Measurements from ENCODE around the gene SYT7.

The SYT7 gene

GRCh38 chr11:61534933-61535839 is 45.7 kb downstream of the SYT7 start:
- no peak for DNase-seq

- no peak for DNase-seq
Measured at GRCh38 chr11:61534025-61534932, 46.6 kb downstream of the SYT7 start.

DNA sequence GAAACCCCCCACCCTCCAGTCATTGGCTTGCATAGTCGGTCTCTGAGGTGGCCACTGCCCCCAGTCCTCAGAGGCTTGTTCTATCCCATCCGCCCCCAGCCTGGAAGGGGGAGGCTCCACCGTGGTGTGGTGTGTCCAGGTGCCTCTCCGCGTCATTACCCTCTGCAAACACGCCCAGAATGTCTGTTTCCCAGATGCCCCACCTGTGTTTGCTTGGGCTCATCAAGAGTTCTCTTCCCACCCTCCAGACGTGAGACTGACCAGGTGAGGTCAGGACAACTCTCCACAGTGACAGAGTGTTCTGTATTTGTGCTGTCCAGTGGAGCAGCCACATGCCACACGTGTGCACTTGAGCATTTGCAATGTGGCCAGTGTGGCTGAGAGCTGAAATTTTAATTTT is 47.5 kb downstream of the SYT7 start:
- no peak for DNase-seq

GRCh38 chr11:61533039-61533375 is 47.9 kb downstream of the SYT7 start:
- no peak for DNase-seq

DNA sequence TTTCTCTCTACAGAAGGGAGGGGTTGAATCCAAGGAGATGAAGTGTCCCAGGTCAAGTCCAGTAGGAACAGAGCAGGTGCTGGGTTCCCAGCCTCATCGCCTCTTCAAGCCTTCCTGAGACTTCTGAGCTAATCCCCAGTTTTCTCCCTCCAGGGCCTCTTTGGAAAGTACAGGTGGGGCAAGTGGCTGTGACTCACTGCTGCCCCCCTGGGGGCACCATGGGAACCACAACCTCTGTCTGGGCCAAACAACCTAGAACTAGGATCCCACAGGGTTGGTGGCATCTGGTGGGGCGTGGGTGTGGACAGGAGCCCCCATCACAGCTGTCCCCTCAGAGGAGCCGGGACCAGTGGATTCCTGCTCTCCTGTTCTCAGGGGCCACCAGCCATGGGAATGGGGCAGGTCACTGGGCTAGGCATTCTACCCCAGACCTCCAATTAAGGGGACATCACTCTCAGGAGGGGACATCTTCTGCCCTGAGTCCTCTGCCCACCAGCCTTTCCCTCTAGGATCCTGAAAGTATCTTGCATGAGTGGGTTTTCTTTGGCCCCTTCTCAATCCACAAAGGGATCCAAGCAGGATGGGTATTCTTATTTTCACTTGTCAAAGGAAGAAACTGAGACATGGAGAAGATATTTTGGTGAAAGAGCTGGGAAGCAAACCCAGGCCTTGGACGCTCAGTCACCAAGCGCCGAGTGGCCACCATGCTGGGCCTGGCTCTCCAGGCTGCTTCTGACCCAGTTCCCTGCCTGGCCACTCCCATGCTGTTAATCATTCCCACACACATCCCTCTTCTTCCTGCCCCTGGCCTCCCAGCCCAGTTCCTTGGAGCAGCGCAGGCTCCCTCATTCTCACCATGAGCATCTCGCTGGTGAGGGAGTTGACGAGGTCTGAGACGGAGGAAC is 48.5 kb downstream of the SYT7 start:
- peak; percentile 53 for DNase-seq

DNA sequence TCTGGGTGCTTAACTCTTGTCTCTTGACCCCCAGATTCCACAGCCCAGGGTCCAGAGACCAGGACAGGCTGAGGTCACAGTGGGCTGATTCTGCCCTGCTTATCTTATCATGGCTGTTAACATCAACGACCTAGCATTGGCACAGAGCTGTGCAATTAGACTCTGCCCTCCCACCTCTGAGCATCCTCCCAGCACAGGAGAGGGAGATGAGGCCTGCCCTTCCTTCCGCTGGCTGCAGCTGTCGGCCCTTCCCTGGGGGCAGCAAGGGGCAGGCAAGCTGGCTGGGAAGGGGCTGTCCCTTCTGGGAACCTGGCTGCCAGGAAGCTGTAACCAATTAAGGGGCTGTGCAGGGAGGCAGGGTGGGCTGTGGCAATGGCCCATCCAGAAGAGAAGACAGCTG is 49.8 kb downstream of the SYT7 start:
- no peak for DNase-seq

- DNase-seq: no peak
Measured at GRCh38 chr11:61529537-61530225, 51.2 kb downstream of the SYT7 start.

DNA sequence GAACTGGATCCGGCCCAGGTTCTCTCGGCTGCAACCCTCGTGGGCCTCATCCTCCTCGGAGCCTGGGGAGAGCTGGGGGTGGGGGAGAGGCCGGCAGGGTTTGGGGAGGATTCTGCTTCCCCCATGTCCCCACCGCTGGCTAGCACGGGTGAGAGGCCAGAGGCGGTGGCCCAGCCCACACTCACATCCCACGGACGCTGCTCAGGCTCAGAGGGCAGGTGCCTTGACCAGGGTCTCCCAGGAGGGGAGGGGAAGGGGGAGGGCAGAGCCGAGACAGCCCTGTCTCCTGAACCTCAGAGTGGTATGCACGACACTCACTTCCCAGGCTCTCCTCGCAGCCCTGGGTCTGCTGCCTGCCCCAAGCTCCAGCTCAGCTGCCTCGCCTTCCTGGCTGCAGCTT is 52.8 kb downstream of the SYT7 start:
- no peak for DNase-seq

DNA sequence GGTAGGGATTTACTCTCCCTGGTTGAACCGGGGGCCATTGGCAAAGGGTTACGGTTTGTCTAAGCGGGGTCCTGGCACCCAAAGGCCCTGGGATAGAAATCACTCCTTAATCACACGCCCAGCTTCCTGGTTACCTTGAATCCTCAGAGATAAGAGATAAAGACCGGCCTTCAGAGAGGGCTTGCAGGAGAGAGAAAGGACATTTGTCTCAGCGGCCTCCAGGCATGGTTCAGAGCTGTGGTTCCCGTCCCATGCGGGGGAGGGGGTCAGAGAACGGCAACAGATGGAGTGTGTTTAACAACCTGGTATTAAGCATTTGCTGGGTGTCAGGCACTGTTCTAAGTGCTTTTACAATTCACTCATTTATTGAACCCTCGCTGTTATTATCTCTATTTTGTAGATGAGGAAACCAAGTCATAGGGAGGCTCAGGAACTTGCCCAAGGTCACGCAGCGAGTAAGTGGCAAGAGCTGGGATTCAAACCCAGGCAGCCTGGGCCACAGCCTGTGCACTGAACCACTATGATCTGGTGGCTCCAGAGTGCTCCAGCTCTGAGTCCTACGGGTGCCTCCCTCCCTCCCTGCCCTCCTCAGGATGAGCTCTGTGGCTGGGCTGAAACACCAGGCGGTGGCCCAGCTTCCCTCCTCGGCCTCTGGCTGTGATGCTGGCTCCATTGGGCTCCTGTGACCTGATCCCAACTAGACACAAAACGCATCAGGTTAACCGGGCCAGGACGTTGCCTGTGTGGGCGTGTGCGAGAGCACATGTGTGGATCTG is 53.7 kb downstream of the SYT7 start:
- no peak for DNase-seq

- no peak for DNase-seq
Measured at GRCh38 chr11:61526229-61526628, 54.6 kb downstream of the SYT7 start.

GRCh38 chr11:61524963-61525587 is 55.8 kb downstream of the SYT7 start:
- DNase-seq: no peak

DNA sequence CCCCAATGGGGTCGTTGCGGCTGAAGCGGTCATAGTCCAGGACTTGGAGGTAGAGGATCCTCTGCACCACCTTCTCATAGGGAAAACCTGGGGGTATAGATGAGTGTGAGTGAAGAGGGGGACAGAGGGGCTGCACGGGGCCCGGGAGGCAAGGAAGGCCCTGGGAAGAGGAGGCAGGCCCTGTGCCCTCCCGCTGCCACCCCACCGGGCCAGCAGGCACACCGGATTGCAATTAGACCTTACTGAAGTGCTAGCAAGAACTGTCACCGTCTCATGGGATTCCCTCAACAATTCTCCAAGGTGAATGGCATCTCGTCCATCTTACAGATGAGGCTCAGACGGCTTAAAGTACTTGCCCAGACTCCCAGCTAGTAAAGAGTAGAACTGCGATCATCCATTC is 56.4 kb downstream of the SYT7 start:
- DNase-seq: no peak

DNA sequence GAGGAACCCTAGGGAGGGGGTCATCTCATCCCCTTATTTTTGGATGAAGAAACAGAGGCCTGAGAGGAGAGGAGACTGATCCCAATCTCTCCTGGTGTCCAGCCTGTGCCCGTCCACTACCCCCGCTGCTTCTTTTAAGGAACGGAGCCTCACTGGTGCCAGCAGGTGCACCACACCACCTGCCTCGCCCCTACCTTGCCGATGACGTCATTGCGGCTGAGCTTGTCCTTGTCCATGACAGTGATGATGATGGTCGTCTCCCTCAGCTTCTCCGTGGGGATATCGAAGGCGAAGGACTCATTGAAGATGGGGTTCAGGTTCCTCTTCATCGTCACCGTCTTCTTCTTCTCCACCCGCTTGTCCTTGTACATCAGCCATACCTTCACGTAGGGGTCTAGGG is 58.0 kb downstream of the SYT7 start:
- DNase-seq: no peak

- DNase-seq: no peak
Measured at GRCh38 chr11:61518032-61518795, 62.7 kb downstream of the SYT7 start.

DNA sequence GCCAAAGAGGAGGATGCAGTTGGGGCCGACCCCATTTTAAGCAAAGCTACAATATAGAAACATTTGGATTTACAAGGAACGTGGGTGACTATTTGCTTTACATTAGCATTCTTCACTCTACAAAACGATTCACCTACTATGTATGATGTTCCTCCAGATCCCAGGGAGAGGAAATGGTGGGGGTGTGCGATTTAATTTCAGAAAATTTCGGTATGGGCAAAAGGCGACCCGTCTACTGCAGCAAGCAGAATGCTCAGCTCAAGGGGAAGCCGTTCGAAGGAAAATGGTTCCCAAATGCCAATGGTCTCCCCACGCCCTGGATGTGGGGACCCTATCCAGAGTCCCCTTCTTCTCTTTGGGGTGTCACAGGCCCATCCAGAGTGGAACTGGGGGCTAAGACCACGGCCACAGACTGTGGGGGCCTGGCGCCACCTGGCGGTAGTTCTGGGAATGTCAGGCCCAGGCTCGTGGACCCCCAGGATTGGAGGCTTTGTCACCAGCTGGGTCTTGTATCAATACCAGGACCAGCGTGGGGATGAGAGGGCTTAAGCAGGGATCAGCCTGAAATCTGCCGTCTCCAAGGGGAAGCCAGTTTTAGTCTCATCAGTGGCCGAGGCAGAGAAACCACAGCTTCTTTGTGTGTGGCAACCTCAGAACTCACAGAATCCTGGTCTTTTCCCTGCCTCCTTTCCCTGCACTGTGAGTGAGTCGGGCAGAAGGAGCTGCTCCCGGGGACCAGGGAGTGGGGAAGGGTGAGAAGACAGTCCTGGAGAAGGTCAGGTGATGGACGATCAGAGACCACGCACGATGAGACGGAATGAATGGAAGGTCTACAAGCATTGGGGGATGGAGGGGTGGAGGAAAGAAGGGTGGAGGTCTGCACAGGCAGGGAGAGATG is 64.0 kb downstream of the SYT7 start:
- DNase-seq: peak; percentile 70

GRCh38 chr11:61516191-61516590 is 64.7 kb downstream of the SYT7 start:
- DNase-seq: no peak

DNA sequence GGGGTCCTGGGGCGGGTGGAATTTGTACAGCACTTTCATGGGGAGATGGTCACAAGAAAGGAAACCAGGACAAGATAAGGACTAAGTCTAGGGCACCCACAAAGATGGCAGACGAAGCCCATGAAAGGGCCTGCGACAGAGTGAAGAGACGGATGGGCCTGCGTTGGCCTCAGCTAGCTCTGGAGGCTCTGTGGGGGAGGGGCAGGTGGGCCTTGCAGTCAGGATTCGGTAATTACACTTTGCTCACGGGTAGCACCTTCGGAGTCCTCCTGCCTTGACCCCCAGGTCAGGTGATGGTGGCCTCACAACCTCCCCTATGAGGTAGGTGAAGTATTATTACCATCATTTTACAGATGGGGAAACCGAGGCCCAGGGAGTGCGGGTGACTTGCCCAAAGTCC is 65.2 kb downstream of the SYT7 start:
- no peak for DNase-seq

DNA sequence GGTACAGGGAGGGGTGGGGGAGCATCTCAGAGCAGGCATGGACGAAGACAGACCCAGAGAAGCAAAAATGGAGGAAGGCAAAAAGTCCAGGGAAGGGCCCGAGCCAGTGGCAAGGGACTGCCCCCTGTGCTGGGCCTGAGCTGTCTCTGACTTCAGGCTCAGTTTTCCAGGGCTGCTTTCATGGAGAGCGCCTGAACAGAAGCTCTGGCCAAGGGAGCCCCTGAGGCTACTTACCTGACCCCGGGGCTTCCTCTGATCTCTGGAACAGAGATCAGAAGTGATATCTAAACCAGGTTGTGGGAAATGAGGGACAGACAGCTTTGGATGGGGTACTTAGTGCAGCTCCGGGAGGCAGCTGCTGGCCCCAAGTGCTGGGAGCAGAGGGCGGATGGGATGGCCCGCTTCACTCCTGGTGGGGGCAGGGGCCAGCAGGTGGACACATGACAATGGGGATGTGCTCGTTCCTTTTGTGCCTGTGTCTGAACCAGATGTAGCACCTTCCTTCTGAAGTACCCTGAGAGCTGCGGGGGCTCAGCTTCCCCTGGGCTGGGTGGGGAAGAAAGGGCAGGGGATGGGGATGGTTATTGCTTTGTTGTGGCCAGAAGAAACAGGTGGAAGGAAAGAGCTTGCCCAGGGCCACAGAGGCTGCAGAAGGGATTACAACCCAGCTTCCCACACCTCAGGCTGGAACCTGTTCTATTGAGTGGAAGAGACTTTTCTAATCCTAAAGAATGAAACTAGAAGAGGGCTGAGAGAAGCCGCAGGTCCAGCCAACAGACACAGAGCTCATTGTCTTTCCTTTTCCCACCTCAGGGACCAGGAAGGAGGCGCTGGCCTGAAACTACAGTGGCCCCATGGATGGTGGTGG is 66.6 kb downstream of the SYT7 start:
- no peak for DNase-seq

Measured in activated CD4-positive, CD25-positive, alpha-beta regulatory T cell treated with anti-CD3 and anti-CD28 coated beads, Interleukin-2, amount 50 U/mL, for 72 hours (primary cell).